ENCODE data around the gene ENTR1.
"Not testable (repeated sequence)": the region's sequence is repeated elsewhere in the genome, so short reads cannot be mapped to it uniquely, and the experiment has no call there.

ENTR1 gene

DNA sequence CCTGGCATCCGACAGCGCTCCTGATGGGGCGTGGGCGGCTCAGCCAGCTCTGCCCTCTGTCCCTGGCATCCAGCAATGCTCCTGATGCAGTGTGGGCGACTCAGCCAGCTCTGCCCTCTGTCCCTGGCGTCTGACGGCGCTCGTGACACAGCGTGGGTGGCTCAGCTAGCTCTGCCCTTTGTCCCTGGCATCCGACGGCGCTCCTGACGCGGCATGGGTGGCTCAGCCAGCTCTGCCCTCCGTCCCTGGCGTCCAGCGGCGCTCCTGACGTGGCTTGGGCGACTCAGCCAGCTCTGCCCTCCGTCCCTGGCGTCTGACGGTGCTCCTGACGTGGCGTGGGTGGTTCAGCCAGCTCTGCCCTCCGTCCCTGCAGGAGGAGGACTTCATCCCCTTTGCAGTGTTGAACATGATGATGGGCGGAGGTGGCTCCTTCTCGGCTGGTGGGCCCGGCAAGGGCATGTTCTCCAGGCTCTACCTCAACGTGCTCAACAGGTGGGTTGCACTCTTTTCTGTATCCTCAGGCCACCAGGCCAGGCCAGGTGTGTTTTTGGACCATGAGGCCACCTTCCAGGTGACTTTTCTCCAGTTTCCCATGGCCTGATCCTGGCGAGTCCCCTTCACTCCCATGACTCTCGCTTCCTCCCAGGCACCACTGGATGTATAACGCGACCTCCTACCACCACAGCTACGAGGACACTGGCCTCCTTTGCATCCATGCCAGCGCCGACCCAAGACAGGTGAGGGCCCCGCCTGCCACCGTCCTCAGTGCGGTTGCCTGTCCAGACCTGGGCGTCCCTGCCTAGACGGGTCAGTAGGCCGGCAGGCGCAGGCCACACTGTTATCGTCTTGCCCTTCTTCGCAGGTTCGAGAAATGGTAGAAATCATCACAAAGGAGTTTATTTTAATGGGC, 8.0 kb upstream of the ENTR1 start:
- DNase-seq: no peak

DNA sequence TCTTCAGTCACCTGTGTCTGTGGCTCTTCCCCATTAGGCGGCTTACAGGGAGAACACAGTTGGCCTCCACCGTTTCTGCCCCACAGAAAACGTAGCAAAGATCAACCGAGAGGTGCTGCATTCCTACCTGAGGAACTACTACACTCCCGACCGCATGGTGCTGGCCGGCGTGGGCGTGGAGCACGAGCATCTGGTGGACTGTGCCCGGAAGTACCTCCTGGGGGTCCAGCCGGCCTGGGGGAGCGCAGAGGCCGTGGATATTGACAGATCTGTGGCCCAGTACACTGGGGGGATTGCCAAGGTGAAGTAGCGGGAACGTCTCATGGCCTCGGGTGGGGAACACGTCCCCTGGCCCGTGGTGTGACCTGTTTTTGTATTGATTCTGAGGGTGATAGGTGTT, 6.5 kb upstream of the ENTR1 start:
- no peak for DNase-seq

DNA sequence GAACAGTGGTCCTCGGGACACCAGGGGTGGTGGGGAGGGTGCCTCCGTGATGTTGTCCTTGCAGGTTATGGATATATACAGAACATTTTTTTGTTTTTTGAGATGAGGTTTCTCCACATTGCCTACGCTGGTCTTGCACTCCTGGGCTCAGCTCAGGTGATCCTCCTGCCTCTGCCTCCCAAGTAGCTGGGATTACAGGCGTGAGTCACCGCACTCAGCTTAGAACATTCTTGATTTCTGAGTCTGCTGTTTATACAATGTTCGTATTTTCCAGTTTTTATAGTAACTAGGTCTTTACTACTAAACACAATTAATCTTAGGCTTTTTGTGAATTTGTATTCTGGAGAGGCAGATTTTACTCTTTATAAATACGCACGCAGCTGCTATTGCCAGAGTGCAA, 6.0 kb upstream of the ENTR1 start:
- no peak for DNase-seq

DNA sequence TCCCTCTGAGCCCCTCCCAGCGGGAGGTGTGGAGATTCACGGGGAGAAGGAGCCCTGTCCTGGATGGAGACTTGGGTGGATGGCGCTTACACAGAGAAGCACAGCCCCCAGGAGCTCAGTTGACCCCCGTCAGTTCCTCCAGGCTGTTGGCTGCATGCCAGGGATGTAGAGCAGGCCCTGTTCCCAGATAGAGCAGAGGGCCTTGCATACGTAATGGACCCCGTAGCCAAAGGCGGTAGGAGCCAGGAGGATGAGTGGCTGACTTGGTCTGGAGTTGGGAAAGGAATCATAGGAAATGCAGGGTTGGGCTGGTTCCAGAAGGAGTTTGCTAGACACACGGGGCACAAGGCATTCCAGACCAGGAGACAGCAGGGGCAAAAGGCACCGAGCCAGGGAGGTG, 2.5 kb upstream of the ENTR1 start:
- no peak for DNase-seq

DNA sequence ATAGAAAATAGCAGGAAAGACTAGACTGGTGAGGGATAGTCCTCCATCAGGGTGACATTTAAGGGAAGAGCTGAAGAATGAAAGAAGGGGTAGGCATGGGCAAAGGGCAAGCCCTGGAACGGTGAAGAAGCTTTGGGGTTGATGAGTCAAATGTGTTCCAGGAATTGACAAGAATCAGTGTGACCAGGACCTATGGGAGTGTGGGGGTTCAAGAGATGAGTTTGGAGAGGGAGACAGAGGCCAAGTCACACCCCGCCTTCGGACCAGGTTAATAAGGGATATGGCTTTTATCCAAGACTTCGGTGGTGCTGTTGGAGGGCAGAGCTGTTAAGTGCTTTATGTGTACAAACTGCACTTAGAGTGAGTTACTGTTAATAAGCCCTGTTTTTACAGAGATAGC, 964 bp upstream of the ENTR1 start:
- DNase-seq: no peak

DNA sequence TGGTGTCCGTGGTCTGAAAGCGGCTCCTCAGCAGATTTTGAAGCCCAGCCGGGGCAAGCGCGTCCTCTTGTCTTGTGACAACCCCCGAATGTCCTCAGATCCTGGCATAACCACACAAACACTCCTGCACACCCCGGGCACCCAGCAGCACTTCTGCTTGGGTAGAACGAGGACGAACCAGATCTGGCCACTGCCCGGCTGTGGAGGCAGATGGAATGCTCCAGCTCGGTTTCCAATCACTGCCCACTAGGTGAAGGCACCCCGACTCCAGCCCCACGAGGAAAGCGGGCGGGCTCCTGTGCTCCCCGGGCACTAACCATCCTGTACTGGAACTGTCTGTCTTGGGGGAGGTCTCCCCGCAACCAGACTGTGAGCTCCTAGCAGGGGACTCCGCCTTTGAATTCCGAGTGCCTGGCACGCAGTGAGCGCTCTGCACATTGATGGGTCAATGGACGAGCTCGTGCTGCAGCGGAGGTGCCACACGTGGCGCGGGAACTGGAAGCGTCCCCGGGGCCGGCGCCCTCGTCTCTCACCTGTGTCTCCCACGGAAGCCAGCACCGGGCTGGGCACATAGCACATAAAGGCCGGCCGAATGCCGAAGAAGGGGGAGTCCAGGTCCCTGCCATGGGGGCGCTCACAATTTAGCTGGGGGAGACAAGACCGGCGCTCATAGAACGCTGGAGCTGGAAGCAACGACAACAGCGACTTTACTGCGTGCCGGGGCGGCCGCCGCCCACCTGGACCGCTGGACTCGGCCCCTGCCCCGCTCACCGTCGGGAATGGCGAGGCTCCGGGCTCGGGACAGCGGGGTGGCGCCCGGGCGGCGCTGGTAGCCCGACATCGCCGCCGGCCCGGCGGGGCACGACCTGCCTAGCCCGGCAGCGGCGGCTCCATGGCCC, 608 bp downstream of the ENTR1 start:
- DNase-seq: peak; percentile 53

DNA sequence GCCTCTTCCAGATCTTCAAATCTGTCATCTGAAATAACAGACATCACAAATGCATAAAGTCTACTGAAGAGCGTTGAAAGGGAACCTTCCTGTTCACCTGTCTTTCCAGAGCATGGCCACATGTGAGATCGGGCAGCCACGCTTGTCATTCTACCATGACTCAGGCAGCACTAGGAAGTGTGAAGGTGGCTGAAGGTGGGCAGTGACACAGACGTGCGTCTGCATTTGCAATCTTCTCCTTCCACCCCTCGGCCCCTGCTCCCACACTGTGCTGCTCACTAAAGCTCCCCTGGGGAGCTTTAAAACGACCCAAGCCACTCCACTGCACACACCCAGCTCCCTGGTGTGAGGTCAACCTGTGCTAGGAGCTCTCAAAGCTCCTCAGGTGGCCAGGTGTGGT, 2.5 kb downstream of the ENTR1 start:
- DNase-seq: no peak

DNA sequence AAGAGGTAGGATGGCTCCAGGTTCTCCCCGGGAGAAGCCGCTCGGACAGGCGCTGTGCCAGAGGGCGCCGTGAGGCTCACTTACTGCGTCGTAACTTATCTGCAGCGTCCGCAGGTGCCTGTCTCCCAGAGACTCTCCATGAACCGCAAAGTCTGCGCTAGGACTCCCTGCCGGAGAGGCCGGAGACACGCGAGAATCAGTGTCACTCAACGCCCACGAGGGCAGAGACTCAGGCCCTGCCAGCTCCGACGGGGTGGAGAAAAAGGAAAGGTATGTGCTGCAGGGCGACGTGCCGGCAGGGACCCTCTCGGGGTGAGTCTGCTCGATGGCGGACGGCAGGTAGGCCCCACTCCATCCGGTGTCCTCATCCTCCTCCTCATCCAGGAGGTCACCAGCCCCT, 3.4 kb downstream of the ENTR1 start:
- DNase-seq: not testable (repeated sequence)

DNA sequence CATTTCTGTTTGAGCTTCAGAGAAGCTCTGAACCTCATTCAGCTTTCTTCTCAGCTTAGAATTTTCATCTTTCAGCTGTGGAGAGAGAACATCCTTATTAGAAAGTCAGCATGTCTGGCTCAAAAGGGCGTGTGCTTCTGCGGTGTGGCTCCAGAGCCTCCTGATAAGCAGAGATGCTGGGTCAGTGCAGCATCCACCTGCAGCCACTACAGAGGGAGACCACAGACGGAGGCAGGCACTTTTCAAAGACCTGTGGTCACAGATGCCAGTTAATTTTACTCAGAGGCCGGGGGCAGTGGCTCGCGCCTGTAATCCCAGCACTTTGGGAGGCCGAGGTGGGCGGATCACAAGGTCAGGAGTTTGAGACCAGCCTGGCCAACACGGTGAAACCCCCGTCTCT, 4.5 kb downstream of the ENTR1 start:
- DNase-seq: not testable (repeated sequence)

DNA sequence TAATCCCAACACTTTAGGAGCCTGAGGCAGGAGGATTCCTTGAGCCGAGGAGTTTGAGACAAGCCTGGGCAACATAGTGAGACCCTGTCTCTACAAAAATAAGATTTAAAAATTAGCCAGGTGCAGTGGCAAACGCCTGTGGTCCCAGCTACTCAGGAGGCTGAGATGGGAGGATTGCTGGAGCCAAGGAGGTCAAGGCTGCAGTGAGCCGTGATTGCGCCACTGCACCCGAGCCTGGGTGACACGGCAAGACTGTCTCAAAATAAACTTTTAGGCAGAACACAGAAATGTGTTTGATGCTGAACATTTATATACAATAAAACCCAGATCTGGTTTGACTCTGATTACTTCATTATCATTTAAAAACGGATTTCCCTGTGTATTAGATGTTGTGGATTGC, 4.9 kb downstream of the ENTR1 start:
- DNase-seq: no peak

DNA sequence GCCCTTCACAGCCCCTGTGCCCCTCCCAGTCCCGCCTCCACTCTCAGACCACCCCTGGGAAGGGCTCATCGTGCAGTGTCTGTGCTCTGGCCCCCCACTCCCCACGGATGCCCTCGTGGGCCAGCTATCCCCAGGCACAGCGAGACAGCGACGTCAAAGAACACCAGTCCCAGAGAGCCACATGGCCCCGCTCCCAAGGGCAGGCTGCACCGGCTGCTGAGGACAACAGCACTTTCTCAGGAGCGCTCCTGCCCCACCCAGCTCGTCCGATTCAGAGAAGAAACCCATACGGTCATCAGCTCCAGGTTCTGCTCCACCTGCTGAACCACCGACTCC, 5.6 kb downstream of the ENTR1 start:
- peak; percentile 16 for DNase-seq

DNA sequence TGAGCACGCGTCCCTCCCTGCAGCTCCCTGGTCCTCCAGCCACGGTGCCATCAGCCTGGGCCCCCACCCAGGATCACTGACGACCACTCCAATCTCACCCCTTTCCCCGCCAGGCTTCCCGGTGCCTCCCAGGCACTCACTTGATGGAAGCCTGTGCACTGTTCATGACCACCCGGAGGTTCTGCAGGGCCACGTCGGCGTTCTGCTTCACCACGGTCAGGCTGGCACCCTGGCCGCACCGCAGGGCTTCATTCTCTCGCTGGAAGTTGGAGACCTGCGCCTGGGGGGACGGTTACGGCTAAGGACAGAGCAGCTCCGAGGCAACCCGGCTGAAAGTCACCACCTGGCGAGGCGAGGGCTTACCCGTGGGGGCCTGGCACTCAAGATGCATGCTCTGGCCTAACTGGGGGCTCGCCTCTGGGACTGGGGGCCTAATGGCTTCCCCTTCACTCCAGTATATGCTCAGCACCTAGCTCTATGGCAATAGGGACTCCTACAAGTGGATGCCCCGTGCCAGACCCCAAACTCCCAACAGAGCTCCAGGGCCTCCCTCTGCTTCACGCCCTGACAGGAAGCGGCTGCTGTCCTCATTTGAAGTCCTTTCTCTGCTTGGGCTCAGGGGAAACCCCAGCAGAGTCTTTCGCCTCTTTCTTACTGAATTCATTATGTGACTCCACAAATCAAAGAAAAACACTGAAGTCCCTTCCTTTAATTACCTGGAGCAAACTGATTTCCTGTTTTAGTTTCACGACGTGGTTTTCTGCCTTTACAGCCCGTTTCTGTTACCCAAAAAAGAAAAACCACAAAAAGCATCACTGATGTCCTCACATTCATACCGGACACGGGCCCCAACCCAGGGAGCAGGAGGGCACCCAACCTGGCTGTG, 6.3 kb downstream of the ENTR1 start:
- peak; percentile 49 for DNase-seq

DNA sequence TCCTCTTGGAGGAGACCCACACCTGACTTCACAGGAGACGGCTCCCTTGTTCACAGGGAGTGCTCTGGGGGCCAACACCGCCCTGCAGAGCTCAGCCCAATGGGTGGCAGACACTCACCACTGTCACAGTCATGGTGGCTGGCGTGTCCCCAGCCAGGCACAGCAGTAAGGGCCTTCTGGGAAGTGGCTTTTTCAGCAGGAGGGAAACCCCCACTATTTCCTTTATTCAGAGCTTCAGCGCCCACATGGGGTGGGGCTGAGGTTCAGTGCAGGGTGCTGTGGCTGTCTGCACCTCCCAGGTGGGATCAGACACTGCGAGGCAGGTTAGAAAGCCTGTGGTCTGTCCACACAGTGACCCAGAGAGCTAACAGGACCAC, 6.9 kb downstream of the ENTR1 start:
- peak; percentile 82 for DNase-seq

DNA sequence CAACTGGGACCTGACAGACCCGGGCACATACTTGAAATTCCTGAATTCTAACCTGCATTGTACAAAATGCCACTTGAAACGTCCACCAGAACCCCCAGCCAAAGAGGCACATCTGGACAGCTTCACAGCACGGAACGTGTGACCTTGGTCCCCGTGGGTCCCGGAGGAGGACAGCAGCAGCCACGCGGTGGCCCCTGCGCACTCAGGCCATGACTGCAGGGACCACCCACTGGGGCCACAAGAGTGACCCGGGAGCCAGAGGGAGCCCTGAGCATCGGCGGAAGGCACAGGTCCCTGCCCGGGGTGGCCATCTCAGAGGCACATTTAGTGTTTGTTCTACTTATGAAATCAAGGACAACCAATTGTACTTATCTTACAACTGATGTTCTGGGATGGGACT, 8.3 kb downstream of the ENTR1 start:
- DNase-seq: no peak

DNA sequence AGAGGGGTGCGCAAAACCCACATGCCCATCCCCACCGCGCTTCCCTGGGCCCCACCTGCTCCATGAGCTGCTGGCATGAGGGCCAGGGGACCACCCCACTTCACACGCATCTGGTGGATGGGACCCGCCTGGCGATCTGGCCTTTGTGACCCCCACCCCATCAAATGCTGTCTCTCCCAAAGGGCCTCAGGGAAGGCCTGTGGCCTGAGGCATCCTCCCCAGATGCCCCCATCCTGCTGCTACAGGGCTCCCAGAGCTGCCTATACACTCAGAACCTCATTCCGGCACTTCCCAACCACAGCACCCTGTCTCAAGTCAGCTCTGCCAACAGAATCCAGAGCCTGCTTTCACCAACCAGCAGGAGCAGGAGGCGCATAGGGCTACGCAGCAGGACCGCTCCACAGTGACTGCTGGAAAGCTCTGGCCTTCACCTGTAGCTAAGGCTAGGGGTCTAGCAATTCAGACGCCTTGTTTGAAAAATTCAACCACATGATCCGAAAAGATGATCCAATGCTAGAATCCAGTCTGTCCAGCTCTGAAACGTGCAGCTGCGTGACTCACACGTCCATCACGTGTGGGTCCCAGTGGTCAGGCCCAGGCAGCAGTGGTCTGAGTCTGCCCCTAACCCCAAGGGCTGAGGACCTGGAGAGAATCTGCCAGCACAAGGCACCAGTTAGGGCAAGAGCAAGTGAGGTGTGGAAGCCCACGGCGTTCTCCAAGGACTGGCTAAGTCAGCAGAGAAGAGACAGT, 9.1 kb downstream of the ENTR1 start:
- DNase-seq: no peak

DNA sequence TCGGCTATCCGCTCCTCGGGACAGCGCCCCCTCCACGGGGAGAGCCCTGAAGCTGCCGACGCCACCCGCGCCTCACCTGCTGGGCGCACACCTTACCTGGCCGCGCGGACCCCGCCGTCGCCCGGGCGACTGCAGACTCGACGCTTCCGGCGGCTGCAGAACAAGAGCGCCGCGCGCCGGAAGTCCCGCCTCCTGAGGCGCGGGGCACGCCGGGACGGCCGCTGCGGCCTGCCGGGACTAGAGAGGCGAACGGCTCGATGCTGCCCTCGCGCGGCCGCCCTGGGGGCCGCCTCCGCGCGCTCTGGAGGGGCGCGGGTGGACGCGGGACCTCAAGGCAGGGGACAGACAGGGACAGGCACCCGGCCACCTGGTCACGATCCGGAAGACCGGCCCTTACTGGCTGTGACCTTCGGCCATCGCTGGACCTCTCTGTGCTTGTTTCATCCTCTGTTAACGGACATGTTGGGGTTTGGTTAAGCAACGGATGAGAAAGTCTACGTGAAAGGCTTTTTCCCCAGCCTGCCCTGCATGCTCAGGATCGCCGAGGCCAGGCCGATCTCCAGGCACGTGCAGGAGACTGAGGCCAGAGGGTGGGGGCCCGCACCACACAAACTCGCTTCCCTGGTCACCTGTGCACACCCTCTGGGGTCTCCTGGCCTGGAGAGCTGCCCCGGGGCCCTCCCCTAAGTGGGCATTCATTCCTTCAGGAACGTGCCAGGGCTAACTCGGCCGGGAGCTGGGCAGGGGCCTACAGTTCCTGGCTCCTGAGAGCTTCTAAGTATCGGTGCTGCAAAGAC, 10.2 kb downstream of the ENTR1 start, which contains the start of gene SNAPC4:
Gene SNAPC4, minus strand, starts transcription at position 133 of the 797 bp plus-strand sequence. CDS start 1,742 bp downstream, outside the sequence.
- DNase-seq: peak; percentile 88

DNA sequence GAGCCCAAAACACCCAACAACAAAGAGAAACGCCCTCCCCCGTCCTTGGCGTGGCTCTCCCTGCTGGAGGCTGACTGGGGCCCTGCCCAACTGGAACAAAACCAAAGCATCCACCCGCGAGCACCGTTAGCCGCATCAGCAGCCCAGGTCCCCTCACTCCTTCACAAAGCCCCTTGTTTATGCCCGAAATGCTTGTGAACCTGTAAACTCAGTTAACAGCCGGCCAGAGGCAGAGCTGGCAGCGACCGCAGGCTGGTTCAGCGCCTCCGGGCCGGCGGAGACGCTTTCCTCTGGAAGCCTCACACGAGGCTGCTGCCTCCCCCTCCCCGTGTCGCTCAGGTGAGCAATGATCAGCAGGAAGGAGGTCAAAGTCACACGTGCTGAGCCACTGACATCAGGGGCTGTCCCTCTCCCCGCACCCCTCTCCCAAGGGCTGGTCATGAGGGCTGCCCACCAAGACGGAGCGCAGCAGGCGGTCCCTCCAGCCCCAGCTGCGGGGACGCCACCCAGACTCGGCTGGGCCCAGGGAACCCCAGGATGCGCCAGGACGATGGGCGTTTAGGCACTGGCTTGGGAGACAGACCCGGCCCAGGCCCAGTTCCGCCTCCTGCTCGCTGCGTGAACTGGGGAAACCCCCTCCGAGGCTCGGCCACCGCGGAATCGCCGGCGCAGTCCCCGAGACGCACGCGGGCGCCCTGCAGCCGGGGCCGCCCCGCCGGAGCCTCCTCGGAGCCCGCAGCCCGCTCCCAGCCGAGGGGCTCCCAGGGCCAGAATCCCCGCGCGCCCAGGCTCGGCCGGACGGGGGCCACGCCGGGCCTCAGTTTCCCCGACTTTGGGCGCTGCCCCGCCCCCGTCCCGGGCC, 11.0 kb downstream of the ENTR1 start:
- DNase-seq: peak; percentile 49

DNA sequence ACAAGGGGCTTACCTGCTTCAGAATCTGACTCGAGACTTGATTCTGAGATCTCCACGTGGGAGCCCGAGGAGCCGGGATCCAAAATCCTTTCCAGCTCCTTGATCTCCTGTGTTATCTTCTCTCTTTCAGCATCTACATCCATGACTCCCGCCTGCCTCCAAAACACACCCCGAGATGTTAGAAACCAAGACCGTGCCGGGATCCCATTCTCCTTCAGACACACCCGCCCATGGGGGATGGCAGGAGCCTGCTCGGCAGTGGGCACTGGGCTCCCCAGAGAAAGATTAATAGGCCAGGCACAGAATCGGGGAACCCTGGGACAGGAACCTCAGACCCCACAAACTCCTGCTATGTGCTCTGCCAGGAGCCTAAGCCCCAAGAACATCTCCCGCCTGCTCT, 12.1 kb downstream of the ENTR1 start:
- DNase-seq: no peak

DNA sequence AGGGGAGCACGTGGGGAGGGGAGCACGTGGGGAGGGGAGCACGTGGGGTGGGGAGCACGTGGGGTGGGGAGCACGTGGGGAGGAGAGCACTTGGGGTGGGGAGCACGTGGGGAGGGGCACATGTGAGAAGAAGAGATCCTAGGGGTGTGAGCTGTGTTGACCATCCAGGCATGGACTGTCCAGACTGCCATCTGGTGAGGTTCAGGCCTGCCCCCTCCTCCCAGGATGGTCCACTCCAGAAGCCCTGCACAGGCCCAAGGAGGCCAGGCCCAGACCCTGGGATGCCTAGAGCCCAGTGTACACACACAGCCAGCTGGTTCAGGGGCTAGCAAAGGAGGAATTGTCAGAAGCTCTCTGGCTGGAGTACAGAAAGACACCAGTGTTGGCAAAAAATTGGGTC, 12.8 kb downstream of the ENTR1 start:
- no peak for DNase-seq

DNA sequence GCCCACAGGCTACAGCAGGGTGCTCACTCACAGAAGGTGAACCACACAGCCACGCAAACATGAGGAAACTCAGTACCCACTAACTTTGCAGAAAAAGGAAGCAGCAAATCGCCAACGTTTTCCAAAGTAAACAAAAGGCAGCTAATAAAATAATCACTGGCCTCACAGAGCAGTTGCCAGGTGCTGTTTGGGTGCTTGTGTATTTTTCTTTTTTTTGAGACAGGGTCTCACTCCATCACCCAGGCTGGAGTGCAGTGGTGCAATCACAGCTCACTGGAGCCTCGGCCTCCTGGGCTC, 14.2 kb downstream of the ENTR1 start:
- DNase-seq: no peak
